Endothelial cell of umbilical vein (primary cell): Measurements from ENCODE around the gene NDUFA8. TPM values are rescaled to one million over a fixed set of nuclear protein-coding genes. Genes with fewer than 3 reads are reported as not detected.

Experiments
- BruUV-seq: library from RNA; stranded (reverse); fragments of 400-500 nt; replicated peaks from 2 replicates; lab custom pipeline; 2021; lab: Mats Ljungman, UMichigan
- CTCF ChIA-PET: fragments of 300-600, 350-600 bp; sonication (Branson Sonifier 250); formaldehyde crosslinking; loops from one replicate; lab custom pipeline; 2021; ENCODE audit warnings: antibody characterized with exemption, inconsistent platforms; lab: Charles Lee
- POLR2A ChIA-PET: fragments of 300-600, 350-600 bp; sonication (Branson Sonifier 250); formaldehyde crosslinking; loops from one replicate; lab custom pipeline; 2021; ENCODE audit warnings: antibody characterized with exemption, inconsistent platforms; lab: Charles Lee
- DNase-seq: peaks from one replicate; pipeline ENCODE4 v3.0.0-alpha.2; 2011; ENCODE audit warnings: low read depth, low spot score
- FAIRE-seq: peaks from 2 replicates; lab custom pipeline; 2011; peaks lifted over from hg19 to GRCh38; lab: Jason Lieb, UNC
- H2AFZ ChIP-seq: 2 replicates; pipeline ENCODE4 v1.6.0; 2012; ENCODE audit warnings: low read depth, low read length, control low read depth, inconsistent platforms
- H3K27ac ChIP-seq: 2 replicates; pipeline ENCODE4 v1.5.1; 2011; ENCODE audit warnings: low read depth, mild to moderate bottlenecking, control low read depth, low read length, moderate library complexity; ENCODE audit not compliant: insufficient read depth
- H3K27me3 ChIP-seq, 2 experiments: 2 replicates each; pipeline versions ENCODE4 v1.6.0 to v1.6.1; 2011; ENCODE audit warnings: low read length in 2 of 2, mixed read lengths in 1 of 2; ENCODE audit not compliant: control insufficient read depth in 2 of 2, insufficient read depth in 2 of 2
- H3K36me3 ChIP-seq, 2 experiments: 2 replicates in 1 of 2; 3 replicates in 1 of 2; pipeline ENCODE4 v1.5.1; 2011; ENCODE audit warnings: low read length in 2 of 2, mild to moderate bottlenecking in 1 of 2, moderate library complexity in 1 of 2; ENCODE audit not compliant: control insufficient read depth in 2 of 2, insufficient read depth in 2 of 2; ENCODE audit errors: extremely low read depth in 1 of 2
- H3K4me1 ChIP-seq: 3 replicates; pipeline ENCODE4 v1.5.1; 2011; ENCODE audit warnings: mild to moderate bottlenecking, low read length; ENCODE audit not compliant: control insufficient read depth, insufficient read depth; ENCODE audit errors: extremely low read depth
- H3K4me2 ChIP-seq: 2 replicates; pipeline ENCODE4 v1.6.1; 2011; ENCODE audit warnings: low read length, control low read depth, mixed read lengths; ENCODE audit not compliant: insufficient read depth
- H3K4me3 ChIP-seq, 3 experiments: fragments of 200-600 bp in 1 of 3; sonication (generic), shearing (Covaris generic) in 1 of 3; replicated peaks in 1 of 3; 2 replicates each; pipeline ENCODE4 v1.5.1; 2011 to 2016; ENCODE audit warnings: control low read depth in 3 of 3, low read length in 3 of 3, mild to moderate bottlenecking in 2 of 3, inconsistent platforms in 1 of 3, low read depth in 1 of 3, moderate library complexity in 1 of 3; ENCODE audit not compliant: insufficient read depth in 1 of 3
- H3K79me2 ChIP-seq: 2 replicates; pipeline ENCODE4 v1.6.0; 2012; ENCODE audit warnings: low read length, inconsistent platforms; ENCODE audit not compliant: control insufficient read depth, insufficient read depth
- H3K9ac ChIP-seq: replicated peaks from 2 replicates; pipeline ENCODE3; 2011; ENCODE audit warnings: low read length, control low read depth; ENCODE audit not compliant: insufficient read depth; ENCODE audit errors: extremely low read depth
- H3K9me1 ChIP-seq: replicated peaks from 3 replicates; pipeline ENCODE4 v1.6.0; 2011; ENCODE audit warnings: mild to moderate bottlenecking, low read length; ENCODE audit not compliant: control insufficient read depth, insufficient read depth; ENCODE audit errors: extremely low read depth
- H3K9me3 ChIP-seq: replicated peaks from 2 replicates; pipeline ENCODE4 v1.5.1; 2012; ENCODE audit warnings: low read length, inconsistent platforms; ENCODE audit not compliant: control insufficient read depth, insufficient read depth
- H4K20me1 ChIP-seq: replicated peaks from 2 replicates; pipeline ENCODE3; 2011; ENCODE audit warnings: mild to moderate bottlenecking, low read length; ENCODE audit not compliant: control insufficient read depth, insufficient read depth; ENCODE audit errors: extremely low read depth
- CTCF ChIP-seq, 2 donors: IDR thresholded peaks; 1 replicate in 1 of 2; 2 replicates in 1 of 2; pipeline ENCODE4 v1.5.1; 2011; ENCODE audit warnings: low read length in 2 of 2, mild to moderate bottlenecking in 2 of 2, moderate library complexity in 2 of 2, control low read depth in 1 of 2, inconsistent platforms in 1 of 2, low read depth in 1 of 2; ENCODE audit not compliant: insufficient read depth in 1 of 2; ENCODE audit errors: extremely low read depth in 1 of 2
- EZH2 ChIP-seq: IDR thresholded peaks from 2 replicates; pipeline ENCODE4 v1.6.1; 2012; ENCODE audit warnings: borderline replicate concordance, low read depth, mild to moderate bottlenecking, moderate library complexity, low read length, inconsistent platforms; ENCODE audit not compliant: severe bottlenecking
- FOS ChIP-seq: IDR thresholded peaks from 2 replicates; pipeline ENCODE4 v1.6.1; 2011; ENCODE audit warnings: mild to moderate bottlenecking, low read length, moderate library complexity, borderline replicate concordance; ENCODE audit not compliant: insufficient read depth
- GATA2 ChIP-seq: IDR thresholded peaks from 2 replicates; pipeline ENCODE4 v1.7.0; 2011; ENCODE audit warnings: low read depth, mild to moderate bottlenecking, moderate library complexity, mixed read lengths, low read length; ENCODE audit not compliant: insufficient read length, insufficient read depth
- JUN ChIP-seq: IDR thresholded peaks from 2 replicates; pipeline ENCODE4 v1.6.1; 2011; ENCODE audit warnings: borderline replicate concordance, low read depth; ENCODE audit not compliant: insufficient read length, insufficient read depth
- MAX ChIP-seq: IDR thresholded peaks from 2 replicates; pipeline ENCODE4 v1.6.1; 2011; ENCODE audit not compliant: insufficient read depth, insufficient read length
- MYC ChIP-seq: IDR thresholded peaks from one replicate; pipeline ENCODE4 v1.6.1; 2011; ENCODE audit warnings: mild to moderate bottlenecking, low read depth, low read length
- POLR2A ChIP-seq: IDR thresholded peaks from 2 replicates; pipeline ENCODE4 v1.6.1; 2012; ENCODE audit warnings: low read depth, mild to moderate bottlenecking, control low read depth, low read length
- POLR2AphosphoS5 ChIP-seq: IDR thresholded peaks from 2 replicates; pipeline ENCODE4 v1.6.1; 2012; ENCODE audit warnings: low read depth, mild to moderate bottlenecking, control low read depth, low read length, moderate library complexity; ENCODE audit not compliant: insufficient read depth
- dilution Hi-C: fragments of 300-500 bp; cut with MboI; formaldehyde crosslinking; loops from one replicate; pipeline ENCODE4 v1.15.0; 2019; ENCODE audit warnings: low sequenced_read_pairs; ENCODE audit not compliant: extremely low pct_ligation_motif_present
- intact Hi-C: fragments of 100-400 bp; cut with micrococcal nuclease; formaldehyde crosslinking; loops from one replicate; pipeline ENCODE4 v1.10.0; 2022
- polyA plus RNA-seq, 4 experiments: library from polyadenylated mRNA; depleted of rRNA in 3 of 4; stranded (reverse) in 3 of 4; unstranded in 1 of 4; fragments of >200 nt; gene quantifications; 2 replicates each; pipeline versions ENCODE4 v1.2.1 to v1.2.3, GENCODE V29; 2011 to 2012; ENCODE audit warnings: missing spikeins in 1 of 4
- total RNA-seq: library from RNA; stranded (reverse); gene quantifications from 2 replicates; pipeline ENCODE4 v1.2.3, GENCODE V29; 2021

The NDUFA8 gene
- total and polyA plus RNA-seq, 2 donors (not counting 3 experiments of a cell fraction or from before 2014, with no cell fraction given), result 68.2 to 100 TPM

DNA sequence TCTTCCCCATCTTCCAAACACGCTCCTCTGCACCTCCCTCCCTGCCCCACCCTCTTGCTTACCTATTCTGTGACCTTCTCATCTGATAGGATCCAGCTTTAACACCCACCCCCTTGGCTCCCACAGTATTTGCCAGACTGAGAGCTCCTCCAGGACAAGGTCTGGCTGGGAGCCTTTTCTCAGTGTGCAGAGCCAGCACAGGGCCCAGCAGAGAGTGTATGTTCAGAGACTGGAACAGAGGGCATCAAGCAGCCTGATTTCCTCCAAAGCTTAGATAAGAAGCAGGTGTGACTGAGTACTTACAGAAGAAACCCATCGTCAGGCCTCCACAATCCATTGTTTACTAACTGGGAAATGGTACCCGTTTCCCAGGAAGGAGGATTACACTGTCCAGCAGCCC is 42.5 kb upstream of the NDUFA8 start:
- FAIRE-seq, result no peak
- no peak for DNase-seq
- Histone ChIP-seq H3K9me3 (no peaks in the 10 kb centered on the region), H3K27ac (no peak overlapping the region), H3K4me1 (no peaks in the 10 kb centered on the region), H3K4me3 (no peak overlapping the region), H4K20me1 (no peaks in the 10 kb centered on the region), H3K9me1 (no peaks in the 10 kb centered on the region), H3K9ac (no peak overlapping the region), H3K36me3 (no peaks in the 10 kb centered on the region), H2AFZ (no peak overlapping the region), H3K79me2 (no peaks in the 10 kb centered on the region), H3K4me2 (no peak overlapping the region), H3K27me3 (peaks cover 3 to 19% of the 10 kb centered on the region in 2 experiments)
- TF ChIP-seq FOS (no peak), MAX (no peak), POLR2AphosphoS5 (no peak), GATA2 (no peak), CTCF (IDR thresholded peaks at IDR 0.05; ENCODE audit: extremely low read depth in 1 of 2, insufficient read depth in 1 of 2, low read depth in 1 of 2, low read length in 2 of 2) (no peak), EZH2 (no peak), POLR2A (no peak), MYC (no peak), JUN (no peak)
- no TSS peak for BruUV-seq
- intact Hi-C loops (no loop called here), dilution Hi-C loops (no loop called here)
- ChIA-PET CTCF (interaction anchor here (1.0 to 2.2 kb wide), 4 partner anchors 34 to 148 kb away, joined by 3 to 9 read pairs (median 4); no protein-coding TSS in a partner anchor), POLR2A (interaction anchor here (0.6 to 0.7 kb wide), 2 partner anchors 46 to 63 kb away, joined by 3 read pairs; partner anchors contain the start of genes MRRF and RBM18)
